AG04450 (cell line): ENCODE data around the gene DPP10. TPM values are rescaled to one million over a fixed set of nuclear protein-coding genes. Genes with fewer than 3 reads are reported as not detected.

Source experiments
- CTCF ChIA-PET: fragments of 300-600, 350-600 bp; formaldehyde crosslinking; extraction: SDS; loops from one replicate; lab custom pipeline; 2022; ENCODE audit warnings: antibody characterized with exemption, inconsistent platforms; lab: Charles Lee
- POLR2A ChIA-PET: fragments of 350-600 bp; formaldehyde crosslinking; extraction: SDS; loops from one replicate; lab custom pipeline; 2021; ENCODE audit warnings: antibody characterized with exemption, inconsistent platforms; lab: Yijun Ruan, JAX
- DNase-seq: peaks from one replicate; pipeline ENCODE4 v3.0.0-alpha.2; 2011; ENCODE audit warnings: low read depth, low spot score
- H3K27ac ChIP-seq: one replicate; pipeline ENCODE4 v1.5.1; 2012; ENCODE audit warnings: low read depth, low read length, control low read depth
- H3K27me3 ChIP-seq: one replicate; pipeline ENCODE4 v1.6.0; 2012; ENCODE audit warnings: low read length; ENCODE audit not compliant: control insufficient read depth, insufficient read depth
- H3K4me3 ChIP-seq: 2 replicates; pipeline ENCODE4 v1.5.1; 2011; ENCODE audit warnings: mild to moderate bottlenecking, low read depth, low read length, control low read depth
- H3K9me3 ChIP-seq: 2 replicates; pipeline ENCODE4 v1.5.1; 2012; ENCODE audit warnings: low read length; ENCODE audit not compliant: control insufficient read depth, insufficient read depth
- polyA plus RNA-seq: library from polyadenylated mRNA; depleted of rRNA; stranded (reverse); fragments of >200 nt; gene quantifications from 2 replicates; pipeline ENCODE4 v1.2.3, GENCODE V29; 2011
- TF ChIP-seq, protein P1 (sequence below): IDR thresholded peaks from 2 replicates; pipeline ENCODE4 v1.5.1; 2011; ENCODE audit warnings: low read depth, low read length, control low read depth, inconsistent platforms

The DPP10 gene
- polyA plus RNA-seq, 1 experiment, result not detected

DNA sequence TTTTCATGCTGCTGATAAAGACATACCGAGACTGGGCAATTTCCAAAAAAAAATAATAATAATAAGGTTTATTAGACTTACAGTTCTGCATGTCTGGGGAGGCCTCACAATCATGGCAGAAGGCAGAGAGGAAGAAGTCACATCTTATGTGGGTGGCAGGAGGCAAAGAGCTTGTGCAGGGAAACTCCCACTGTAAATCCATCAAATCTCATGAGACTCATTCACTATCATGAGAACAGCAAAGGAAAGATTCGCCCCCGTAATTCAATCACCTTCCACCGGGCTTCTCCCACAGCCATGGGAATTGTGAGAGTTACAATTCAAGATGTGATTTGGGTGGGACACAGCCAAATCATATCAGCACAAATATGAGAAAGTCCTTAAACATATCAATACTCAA, 1314.8 kb downstream of the DPP10 start:
- TF ChIP-seq, protein P1, sequence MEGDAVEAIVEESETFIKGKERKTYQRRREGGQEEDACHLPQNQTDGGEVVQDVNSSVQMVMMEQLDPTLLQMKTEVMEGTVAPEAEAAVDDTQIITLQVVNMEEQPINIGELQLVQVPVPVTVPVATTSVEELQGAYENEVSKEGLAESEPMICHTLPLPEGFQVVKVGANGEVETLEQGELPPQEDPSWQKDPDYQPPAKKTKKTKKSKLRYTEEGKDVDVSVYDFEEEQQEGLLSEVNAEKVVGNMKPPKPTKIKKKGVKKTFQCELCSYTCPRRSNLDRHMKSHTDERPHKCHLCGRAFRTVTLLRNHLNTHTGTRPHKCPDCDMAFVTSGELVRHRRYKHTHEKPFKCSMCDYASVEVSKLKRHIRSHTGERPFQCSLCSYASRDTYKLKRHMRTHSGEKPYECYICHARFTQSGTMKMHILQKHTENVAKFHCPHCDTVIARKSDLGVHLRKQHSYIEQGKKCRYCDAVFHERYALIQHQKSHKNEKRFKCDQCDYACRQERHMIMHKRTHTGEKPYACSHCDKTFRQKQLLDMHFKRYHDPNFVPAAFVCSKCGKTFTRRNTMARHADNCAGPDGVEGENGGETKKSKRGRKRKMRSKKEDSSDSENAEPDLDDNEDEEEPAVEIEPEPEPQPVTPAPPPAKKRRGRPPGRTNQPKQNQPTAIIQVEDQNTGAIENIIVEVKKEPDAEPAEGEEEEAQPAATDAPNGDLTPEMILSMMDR, result no peak
- ChIA-PET POLR2A (no interaction called here), CTCF (no interaction called here)
- H3K27ac ChIP-seq, result no peak overlapping the region
- no peaks in the 10 kb centered on the region for H3K27me3 ChIP-seq
- DNase-seq, result no peak
- 0 out of 2 replicates have a peak, but pooled peaks cover 3% of the 10 kb centered on the region for H3K9me3 ChIP-seq
- no peak overlapping the region for H3K4me3 ChIP-seq

DNA sequence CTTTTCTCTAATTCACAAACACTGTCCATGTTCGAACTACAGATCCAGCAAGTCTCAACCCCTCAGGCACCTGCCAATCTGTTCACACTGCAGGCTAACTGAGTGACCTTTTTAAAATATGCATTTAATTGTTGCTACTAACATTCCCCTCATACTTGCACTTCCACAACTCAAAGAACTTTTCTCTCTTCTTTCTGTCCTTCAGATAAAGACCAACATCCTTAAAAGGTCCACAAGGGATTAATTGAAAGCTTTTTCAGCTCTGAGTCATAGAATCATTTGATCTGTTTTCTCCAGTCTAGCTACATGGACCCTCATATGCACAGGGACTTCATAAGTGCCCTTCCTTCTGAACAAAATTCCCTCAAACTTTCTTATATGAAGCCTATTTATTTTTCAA, 1321.2 kb downstream of the DPP10 start:
- POLR2A ChIA-PET, result no interaction called here
- CTCF ChIA-PET, result no interaction called here
- DNase-seq, result no peak
- TF ChIP-seq, protein P1, result no peak
- H3K27ac ChIP-seq, result no peak overlapping the region
- no peak overlapping the region for H3K4me3 ChIP-seq
- H3K27me3 ChIP-seq, result no peaks in the 10 kb centered on the region
- H3K9me3 ChIP-seq, result 0 out of 2 replicates have a peak, but pooled peaks cover 3% of the 10 kb centered on the region

DNA sequence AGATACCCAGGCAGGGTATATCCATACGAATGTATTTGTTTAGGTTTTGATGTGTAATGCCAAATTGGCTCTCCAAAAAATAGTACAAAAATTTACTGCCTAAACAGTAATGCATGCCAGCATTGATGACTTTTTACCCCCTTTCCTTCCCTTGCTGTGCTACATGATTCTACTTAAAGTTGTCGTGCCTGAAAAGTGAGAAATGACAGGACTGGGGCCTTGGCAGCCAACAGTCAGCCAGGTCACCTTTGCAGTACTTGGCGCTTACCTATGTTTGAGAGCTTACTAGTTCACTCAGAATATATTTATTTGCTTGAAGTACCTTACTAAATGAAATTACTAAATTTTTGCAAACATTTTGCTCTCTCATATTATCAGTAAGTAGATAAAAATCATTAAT, 1329.1 kb downstream of the DPP10 start:
- no peaks in the 10 kb centered on the region for H3K9me3 ChIP-seq
- no peak overlapping the region for H3K4me3 ChIP-seq
- POLR2A ChIA-PET, result no interaction called here
- H3K27ac ChIP-seq, result no peak overlapping the region
- no peaks in the 10 kb centered on the region for H3K27me3 ChIP-seq
- CTCF ChIA-PET, result no interaction called here
- TF ChIP-seq, protein P1, result no peak
- DNase-seq, result no peak

DNA sequence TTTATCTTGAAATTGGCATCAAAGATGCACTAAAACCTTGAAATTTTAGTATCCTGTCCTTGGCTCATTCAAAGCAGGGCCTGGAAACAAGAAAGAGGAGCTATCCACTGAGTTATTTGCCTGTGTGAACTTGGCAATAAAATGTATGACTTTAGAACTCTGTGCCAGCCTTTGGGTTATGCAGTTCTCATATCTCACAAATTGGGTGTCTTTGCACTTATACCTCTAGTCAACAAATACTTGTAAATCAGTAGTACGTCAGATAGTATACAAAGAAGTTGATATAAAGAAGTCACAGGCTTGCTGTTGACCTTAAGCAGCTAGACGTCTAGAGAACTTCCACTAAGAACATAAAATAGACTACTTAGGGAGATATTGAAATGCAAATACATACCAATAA, 1331.9 kb downstream of the DPP10 start:
- TF ChIP-seq, protein P1, result no peak
- Histone ChIP-seq H3K4me3 (no peak overlapping the region), H3K27ac (no peak overlapping the region), H3K27me3 (no peaks in the 10 kb centered on the region), H3K9me3 (no peaks in the 10 kb centered on the region; the same call in 1 of the 2 replicates)
- no peak for DNase-seq
- ChIA-PET POLR2A (no interaction called here), CTCF (no interaction called here)

DNA sequence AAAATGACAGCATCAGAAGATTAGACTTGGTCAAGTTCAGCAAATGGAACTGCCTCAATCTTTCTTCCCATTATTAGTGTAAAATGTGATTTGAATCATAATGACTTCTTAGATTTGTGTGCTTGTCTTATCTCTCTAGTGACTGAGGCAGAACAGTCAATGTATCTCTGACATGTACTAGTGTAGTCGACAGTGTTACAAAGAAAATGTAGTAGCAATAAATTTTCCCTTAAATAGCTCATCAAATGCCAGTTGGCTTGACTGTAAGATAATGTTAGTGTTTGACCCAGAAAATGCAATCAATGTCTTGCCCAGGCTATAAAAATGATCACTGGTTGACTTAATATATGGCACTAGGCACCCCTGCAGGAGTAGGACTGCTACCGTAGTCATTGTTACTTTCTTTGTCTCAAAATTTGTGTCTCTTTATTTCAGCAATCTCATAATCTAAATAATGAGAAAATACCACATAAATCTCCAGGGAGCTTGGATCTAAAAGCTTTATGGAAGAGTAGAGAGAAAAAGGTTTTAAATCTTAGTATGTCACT, 1336.7 kb downstream of the DPP10 start:
- CTCF ChIA-PET, result no interaction called here

More for the DNA sequence above, 1336.7 kb downstream of the DPP10 start:
- Histone ChIP-seq H3K4me3 (no peak overlapping the region), H3K27me3 (no peaks in the 10 kb centered on the region), H3K9me3 (no peaks in the 10 kb centered on the region; the same call in 1 of the 2 replicates), H3K27ac (no peak overlapping the region)
- no peak for DNase-seq
- POLR2A ChIA-PET, result no interaction called here
- TF ChIP-seq, protein P1, result no peak
